ENCODE data around the gene CRYBB2.
"Not testable (repeated sequence)": the region's sequence is repeated elsewhere in the genome, so short reads cannot be mapped to it uniquely, and the experiment has no call there.

CRYBB2 gene

DNA sequence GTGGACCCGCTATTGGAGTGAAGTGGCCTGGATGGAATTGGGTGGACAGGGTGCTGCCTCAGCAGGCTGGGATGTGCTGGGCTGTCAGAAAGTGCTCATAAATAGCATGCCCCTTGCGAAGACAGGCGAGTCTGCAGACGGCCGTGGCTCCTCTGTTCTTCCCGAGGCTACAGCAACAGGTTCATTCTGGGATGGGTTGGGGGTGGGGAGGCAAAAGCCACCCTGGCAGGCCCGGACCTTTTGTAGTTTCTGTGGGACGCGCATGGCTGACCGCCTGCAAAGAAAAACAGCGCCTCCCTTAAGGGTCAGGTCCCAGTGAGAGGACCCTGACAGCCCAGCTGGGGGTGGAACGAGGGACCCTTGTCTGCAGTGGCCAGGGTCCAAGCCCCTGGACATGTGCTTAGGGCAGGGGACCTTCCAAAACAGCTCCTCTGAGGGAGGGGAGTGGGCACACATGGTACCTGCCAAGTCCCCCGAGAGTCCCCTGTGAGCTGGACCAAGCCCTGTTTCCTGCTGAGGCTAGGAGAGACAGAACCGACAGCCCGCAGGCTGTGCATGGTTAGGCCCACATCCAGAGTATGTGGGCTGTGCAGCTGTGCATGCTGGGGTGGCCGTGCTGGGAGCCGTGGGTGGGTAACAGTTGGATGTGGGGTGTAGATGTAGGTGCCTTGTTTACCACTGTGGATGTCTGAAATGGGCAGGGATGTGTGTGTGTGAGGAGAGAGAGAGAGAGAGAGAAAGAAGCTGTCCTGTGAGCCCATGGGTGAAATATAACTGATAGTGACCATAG lies 19.5 kb upstream of the CRYBB2 start, which contains the start of gene CRYBB3:
Gene CRYBB3 (plus strand): TSS at position 128 of the 790 bp plus-strand sequence. CDS start 1,539 bp downstream, outside the sequence.
- no peak for DNase-seq (ENCODE audit: low read depth in 3 of 3)

DNA sequence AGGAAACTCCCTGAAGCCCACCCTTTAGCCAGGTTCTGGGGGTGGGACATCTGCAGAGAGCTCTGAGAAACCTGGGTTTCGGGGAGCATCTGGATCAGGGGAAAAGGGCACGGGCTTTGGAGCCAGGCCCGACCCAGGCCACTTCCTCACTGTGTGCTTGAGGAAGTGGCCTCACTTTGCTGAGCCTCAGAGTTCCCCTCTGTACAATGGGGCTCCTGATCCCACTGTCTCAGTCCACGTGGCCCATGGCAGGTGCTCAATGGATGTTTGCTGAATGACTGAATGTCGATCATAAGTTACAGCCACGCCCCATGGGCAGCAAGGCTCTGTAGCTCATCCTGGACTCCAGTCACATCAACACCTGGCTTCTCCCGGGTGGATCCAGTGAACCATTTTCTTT lies 18.5 kb upstream of the CRYBB2 start:
- no peak for DNase-seq (ENCODE audit: low read depth in 3 of 3)

DNA sequence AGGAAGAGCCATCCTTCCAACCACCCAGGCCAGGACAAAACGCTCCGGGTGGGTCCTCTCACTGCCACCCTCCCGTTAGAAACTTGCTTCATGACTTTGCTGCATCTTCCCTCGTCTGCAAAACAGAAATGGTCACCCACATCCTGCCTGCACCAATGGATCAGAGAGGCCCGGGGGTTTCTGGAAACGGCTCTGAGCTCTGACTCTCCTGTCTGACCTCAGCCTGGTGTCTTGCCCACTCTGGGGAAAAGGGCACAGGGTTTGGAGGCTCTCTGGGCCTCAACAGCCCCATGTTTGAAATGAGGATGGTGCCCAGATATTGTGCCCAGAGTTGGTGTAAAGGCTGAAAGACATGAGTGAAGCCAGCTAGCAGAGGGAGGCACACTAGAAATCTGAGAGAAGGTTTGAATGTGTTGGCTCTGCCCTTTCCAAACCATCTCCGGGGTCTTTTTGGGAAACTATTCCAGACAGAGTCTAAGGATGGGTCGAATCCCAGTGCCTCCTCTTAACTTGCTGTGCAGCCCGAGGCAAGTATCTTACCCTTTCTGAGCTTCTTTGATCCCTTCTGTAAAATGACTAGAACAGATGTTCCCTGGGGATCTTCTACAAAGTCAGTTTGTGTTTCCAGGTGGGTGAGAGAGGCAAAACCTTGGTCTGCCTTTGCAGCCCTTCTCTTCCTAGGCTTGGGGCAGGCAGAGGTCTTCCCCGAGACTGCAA lies 17.7 kb upstream of the CRYBB2 start:
- DNase-seq (ENCODE audit: low read depth in 3 of 3): no peak

DNA sequence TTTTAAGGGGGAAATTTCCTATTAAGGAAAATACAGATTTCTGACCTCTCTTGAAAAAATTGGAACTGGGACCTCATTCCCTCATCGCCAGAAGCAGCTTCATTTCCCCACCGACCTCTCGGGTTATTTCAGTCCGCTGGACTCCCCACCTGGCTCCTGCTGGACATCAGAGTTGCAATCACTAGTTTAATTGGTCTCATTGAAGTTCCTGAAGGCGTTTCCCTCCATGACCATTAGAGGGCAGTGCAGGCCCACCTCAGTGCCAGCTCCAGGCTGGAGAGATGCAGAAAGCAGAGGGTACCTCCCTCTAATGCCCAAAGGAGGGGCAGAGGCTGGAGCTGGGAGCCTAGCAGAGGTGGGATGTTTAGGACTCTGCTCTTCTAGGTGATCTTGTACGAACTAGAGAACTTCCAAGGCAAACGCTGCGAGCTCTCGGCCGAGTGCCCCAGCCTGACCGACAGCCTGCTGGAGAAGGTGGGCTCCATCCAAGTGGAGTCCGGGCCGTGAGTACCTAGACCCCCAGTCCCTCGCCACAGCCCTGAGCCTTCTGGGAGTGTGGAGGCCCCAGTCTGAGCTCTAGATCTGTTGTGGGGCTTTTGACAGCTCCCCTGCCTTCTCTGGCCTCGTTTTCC lies 17.0 kb upstream of the CRYBB2 start:
- peak in 2 of 3 experiments; percentile 12 to 15 for DNase-seq (ENCODE audit: low read depth in 3 of 3)

DNA sequence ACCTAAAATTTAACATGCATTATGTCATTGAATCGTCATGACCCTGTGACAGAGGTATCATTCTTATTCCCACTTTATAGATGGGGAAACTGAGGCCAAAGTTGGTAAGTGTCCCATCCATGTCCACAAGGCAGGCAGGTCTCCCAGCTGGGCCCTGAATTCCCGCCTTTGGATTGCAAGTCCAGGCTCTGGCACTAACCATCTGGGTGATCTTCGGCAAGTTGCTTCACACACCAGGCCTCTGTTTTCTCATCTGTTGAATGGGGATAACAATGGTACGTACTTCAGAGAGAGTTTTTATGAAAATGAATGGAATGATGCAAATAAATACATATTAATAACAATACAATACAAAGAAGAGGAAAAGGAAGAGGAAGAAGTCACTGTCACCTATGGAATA lies 16.4 kb upstream of the CRYBB2 start:
- no peak for DNase-seq (ENCODE audit: low read depth in 3 of 3)

DNA sequence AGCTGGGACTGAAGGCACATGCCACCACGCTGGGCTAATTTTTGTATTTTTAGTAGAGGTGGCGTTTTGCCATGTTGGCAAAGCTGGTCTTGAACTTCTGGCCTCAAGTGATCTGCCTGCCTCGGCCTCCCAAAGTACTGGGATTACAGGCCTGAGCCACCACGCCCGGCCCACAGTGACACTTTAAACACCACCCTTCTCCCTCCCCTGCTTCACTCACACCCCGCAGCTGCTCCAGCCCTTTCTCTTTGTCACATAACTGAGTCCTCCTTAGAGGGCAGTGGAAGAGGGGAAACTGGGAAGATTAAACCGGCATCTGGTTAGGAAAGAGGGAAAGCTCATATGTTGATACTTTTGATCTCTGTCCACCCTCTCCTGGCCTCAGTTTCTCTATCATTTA lies 14.9 kb upstream of the CRYBB2 start:
- DNase-seq (ENCODE audit: low read depth in 3 of 3): not testable (repeated sequence)

DNA sequence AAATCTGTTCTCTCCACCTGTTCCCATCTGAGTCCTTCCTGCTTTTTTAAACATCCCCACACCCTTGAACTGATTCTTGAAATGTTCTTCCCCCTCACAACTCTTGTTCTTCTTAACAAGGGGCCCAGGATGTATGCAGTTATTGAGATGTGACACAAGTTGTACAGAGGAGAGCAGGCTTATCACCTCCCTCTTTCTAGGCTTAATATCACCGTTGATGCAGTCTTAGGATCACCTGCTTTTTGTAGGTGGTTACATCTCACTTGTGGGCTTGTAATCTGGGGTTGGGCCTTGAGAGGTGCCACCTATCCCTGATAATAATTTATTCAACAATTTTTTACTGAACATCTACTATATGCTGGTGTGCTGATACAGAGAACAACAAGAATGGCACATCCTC lies 13.6 kb upstream of the CRYBB2 start:
- DNase-seq (ENCODE audit: low read depth in 3 of 3): no peak

DNA sequence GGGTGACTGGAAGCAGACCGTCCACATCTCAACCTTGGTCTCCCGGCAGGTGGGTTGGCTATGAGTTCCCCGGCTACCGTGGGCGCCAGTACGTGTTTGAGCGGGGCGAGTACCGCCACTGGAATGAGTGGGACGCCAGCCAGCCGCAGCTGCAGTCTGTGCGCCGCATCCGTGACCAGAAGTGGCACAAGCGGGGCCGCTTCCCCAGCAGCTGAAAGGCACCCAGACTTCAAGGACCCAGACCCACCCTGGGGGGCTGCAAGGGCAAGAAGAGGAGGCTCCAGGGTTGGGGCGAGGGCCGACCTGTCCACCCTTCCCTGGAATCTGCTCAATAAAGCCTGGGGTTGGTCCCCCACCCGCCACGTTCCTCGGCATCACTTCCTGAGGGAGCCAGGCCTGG lies 12.4 kb upstream of the CRYBB2 start:
- no peak for DNase-seq (ENCODE audit: low read depth in 3 of 3)

DNA sequence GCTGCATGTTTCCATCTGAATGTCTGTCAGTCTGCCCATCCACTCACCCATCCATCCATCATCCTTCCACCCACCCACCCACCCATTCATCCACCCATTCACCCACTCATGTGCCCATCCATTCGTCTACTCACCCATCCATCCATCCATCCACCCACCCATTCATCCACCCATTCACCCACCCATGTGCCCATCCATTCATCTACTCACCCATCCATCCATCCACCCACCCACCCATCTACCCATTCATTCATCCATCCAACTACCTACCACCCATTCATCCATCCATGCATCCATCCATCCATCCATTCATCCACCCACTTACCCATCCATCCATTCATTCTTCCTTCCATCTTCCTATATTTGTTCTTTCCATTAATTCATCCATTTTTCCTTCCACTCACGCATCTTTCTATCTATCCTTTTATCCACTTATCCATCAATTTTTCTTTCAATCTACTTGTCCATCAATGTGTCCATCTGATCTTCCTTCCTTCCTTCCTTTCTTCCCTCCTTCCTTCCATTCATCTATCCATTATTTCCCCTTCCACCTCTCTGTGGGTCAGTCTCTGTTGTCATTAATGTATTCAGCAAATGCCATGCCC lies 11.8 kb upstream of the CRYBB2 start:
- no peak for DNase-seq (ENCODE audit: low read depth in 3 of 3)

DNA sequence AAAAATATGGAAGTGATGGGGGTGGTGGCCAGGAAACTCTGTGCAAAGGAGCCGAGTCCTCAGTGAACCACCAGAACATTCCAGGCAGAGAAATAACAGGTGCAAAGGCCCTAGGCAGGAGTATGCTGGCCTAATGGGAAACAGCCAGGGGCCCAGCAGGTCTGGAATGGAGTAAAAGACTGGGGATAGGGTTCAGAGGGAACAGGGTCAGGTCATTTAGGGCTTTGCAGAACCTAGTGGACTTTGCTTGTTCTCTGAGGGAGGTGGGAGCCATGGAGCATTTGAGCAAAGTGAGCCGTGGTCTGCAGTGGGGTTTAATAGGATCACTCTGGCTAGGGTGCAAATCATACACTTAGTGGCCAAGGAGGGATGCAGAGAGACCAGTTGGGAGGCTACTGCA lies 11.1 kb upstream of the CRYBB2 start:
- DNase-seq (ENCODE audit: low read depth in 3 of 3): no peak

DNA sequence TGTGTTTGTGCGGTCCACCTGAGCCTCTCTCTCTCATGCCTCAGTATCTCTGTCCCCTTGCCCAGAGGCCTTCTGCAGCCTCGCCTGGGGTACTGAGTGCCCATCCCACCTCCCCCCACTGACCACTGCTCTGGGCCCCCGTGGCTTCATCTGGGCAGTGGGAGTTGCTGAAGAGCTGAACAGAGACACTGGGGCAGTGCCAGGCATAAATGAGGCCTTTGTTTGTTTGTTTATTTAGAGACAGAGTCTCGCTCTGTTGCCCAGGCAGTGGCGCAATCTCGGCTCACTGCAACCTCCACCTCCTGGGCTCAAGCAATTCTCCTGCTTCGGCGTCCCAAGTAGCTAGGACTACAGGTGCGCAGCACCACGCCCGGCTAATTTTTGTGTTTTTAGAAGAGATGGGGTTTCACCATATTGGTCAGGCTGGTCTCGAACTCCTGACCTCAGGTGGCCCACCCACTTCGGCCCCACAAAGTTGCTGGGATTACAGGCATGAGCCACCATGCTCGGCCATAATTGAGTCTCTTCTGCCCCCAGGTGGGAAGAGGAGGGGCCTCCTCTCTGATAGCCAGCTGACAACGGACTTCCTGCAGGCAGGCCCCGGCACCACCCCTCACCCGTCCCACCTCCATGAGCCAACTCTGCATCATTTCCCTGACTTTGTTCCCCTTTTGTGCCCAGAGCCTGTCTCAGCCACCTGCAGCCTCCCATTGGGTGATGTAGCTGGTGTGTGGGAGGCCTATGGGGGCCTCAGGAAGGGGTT lies 10.5 kb upstream of the CRYBB2 start:
- no peak for DNase-seq (ENCODE audit: low read depth in 3 of 3)

DNA sequence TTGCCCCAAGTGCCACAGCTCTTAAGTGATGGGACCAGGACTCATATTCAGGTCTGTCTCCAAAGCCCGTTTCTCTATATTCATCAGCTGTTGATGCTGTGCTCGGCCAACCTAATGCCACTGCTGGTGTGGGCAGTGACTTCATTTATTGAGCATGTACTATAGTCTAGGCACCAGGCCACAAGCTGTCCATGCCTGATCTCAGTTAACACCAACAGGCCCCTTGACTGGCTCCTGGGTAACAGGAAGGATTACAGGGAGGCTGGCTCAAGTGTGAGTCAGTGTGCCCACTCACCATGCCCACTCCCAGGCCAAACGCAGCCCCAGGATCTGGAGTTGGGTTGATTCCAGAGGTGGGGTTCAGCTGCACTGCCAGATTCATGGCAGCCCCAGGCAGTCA lies 8.6 kb upstream of the CRYBB2 start:
- no peak for DNase-seq (ENCODE audit: low read depth in 3 of 3)

DNA sequence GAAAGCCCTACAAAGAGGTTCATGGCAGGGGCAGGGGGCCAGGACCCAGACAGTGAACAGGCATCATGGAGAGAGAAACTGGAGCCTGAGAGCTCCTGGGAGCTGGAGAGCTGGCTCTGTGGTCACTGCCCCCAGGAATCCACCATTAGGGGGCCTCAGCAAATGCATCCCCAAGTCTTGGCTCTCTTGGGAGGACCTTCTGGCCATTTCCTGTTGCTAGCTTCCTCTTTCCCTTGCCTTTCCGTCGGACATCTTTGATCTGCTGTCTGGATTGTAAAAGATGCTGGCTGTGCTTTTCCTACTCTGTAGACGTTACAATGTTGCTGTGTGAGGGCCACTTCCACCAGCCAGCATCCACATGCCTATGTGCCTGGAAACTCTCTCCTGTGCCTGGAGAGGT lies 7.1 kb upstream of the CRYBB2 start:
- DNase-seq (ENCODE audit: low read depth in 3 of 3): no peak

DNA sequence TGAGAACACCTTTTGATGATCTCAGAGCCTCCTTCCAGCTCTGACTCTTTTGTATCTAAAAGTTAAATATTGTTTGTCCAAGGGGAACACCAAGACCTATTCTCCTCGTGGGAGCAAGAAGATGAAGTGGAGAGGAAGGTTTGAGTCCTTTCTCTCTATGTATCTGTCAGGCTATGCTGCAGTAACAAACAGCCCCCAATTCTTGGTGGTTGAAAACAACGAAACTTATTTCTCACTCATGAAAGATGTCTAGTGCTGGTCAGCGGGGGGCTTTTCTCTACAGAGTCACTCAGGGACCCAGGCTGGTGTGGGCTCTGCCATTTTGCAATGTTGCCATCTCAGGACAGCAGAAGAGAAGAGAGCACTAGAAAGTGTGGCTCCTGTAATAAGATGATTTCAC lies 6.2 kb upstream of the CRYBB2 start:
- DNase-seq (ENCODE audit: low read depth in 3 of 3): no peak

DNA sequence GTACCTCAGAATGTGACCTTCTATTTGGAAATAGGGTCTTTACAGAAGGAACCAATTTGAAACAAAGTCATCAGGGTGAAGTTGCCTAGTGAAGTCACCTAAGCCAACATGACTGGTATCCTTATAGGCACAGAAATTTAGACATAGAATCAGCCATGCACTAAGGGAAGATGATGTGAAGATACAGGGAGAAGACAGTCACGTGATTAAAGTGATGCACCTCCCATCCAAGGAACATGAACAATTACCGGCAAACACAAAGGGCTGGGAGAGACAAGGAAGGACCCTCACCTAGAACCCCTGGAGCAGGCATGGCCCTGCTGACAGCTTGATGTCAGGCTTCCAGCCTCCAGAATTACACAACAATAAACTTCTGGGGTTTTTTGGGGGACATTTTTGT lies 3.2 kb upstream of the CRYBB2 start:
- no peak for DNase-seq (ENCODE audit: low read depth in 3 of 3)

DNA sequence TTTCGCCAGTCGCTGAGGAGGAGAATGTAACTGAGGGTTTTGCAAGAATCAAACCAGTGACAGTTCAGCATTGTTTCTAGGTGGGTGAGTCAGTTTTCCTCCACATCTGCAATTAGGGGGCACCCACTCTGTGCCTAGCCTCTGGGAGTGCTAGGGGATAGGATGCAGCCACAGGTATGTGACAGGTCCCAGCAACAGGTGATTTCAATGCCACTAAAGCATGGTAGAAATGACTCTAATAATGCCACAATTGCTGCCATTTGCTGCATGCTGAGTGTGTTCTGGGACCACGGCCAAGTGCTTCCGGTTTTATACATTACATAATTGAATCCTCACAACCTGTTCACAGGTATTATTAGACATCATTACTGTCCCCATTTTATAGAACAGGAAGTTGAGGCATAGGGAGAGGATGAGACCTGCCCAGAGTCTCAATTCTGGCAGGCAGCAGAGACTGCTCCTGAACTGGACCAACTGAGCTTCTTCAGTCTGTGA lies 556 bp downstream of the CRYBB2 start:
- no peak for DNase-seq (ENCODE audit: low read depth in 3 of 3)

DNA sequence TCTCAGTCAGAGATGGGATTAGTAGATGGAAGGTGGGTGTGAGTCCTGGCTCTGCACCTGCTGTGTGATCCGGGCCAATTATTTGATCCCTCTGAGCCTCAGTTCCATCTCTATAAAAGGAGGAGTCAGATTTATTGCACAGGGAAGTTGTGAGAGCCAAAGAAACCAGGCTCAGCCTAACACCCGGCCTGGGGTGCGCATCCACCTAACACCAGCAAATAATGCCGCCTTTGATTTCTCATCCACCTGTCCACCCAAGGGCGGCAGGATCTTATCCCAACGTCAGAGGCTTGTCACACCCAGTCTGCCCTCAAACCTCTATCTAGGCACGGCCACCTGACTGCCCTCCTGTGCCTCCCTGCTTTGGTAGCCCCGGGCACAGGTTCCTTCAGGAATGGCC lies 2.4 kb downstream of the CRYBB2 start:
- no peak for DNase-seq (ENCODE audit: low read depth in 3 of 3)

DNA sequence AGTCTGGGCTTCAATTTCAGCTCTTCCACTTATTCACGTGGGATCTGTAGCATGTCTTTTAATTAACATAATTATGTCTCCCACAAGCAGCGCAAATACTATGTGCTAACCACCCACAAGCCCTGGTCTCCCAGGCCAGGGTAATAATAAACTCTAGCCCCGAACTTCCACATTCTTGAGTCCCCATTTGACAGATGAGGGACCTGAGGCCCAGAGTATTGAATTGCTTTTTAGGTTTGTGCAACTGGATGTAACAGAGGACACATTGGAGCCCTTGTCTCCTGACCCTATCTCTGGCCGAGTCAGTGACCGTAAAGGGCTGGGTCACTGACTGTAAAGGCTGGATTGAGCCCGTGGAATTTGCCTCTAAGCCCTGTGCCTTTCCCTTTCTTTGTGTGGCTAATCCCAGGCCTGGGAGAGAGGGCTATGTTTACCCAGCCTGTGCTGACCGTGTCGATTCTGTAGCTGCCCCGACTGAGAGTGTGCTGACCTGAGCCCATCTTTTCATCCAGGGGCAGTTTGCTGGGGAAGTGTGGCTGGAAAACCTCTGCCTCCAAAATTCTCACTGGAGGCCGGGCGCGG lies 3.9 kb downstream of the CRYBB2 start:
- no peak for DNase-seq (ENCODE audit: low read depth in 3 of 3)

DNA sequence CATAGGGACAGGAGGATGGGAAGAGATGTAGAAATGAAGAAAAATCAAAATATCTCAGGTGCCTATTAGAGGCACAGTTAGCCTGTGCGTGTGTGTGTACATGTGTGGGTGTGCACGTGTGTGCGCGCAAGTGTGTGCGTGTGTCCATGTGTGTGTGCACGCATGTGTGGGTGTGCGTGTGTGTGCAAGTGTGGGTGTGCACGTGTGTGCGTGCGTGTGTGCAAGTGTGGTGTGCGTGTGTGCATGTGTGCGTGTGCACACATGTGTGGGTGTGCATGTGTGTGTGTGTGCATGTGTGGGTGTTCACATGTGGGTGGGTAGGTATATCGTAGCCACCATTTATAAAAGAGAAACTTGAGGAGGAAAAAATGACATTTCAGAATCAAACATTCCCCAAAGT lies 9.4 kb downstream of the CRYBB2 start:
- DNase-seq (ENCODE audit: low read depth in 3 of 3): no peak

DNA sequence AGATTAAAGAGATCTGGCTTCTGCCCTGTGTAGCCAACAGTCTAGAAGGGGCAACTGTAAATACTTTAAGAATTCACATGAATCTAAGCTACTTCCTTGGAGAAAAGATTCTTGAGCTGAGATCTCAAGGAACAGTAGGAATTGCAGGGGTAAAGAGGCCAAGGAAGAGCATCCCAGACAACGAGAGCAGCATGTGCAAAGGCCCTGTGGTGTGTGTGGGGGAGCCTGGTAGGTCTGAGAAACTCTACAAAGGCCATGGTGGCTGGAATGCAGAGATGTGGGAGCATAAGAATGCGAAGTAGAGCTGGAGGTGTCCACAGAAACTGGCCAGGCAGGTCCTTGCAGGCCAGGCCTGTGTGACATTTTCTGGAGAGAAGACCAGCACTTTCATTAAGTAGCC lies 11.3 kb downstream of the CRYBB2 start:
- DNase-seq (ENCODE audit: low read depth in 3 of 3): not testable (repeated sequence)

DNA sequence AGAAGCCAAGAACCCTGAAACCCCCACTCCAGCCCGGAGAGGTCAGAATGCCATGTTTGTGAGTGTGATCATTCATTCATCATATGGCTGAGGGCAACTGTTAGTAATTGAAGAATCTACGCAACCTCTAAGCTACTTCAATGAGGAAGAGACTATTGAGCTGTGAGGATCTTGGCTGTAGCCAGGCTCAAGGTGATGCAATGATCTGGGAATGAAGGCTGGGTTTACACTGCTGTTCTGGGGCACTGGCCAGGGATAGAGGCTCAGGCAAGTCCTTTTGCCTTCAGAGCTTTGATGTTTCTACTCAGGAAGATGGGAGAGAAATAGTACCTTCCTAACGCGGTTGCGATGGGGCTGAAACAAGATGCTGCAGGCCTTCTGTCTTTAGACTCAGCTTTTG lies 12.9 kb downstream of the CRYBB2 start:
- DNase-seq (ENCODE audit: low read depth in 3 of 3): no peak
